Hepatocyte (in vitro differentiated cells): ENCODE measurements around the gene EML6. TPM values are rescaled to one million over a fixed set of nuclear protein-coding genes. Genes with fewer than 3 reads are reported as not detected.

ENCODE experiments used
- DNase-seq: peaks from one replicate; pipeline ENCODE4 v3.0.0-alpha.2; 2016; ENCODE audit warnings: low spot score
- H2AFZ ChIP-seq: fragments of 200-600 bp; sonication (generic); 2 replicates; pipeline ENCODE4 v1.6.0; 2016; ENCODE audit warnings: antibody characterized with exemption, mild to moderate bottlenecking
- H3K27ac ChIP-seq: fragments of 200-600 bp; sonication (generic); 2 replicates; pipeline ENCODE4 v1.5.1; 2016; ENCODE audit warnings: mild to moderate bottlenecking
- H3K27me3 ChIP-seq: fragments of 200-600 bp; sonication (generic); 2 replicates; pipeline ENCODE4 v1.6.1; 2016
- H3K36me3 ChIP-seq: fragments of 200-600 bp; sonication (generic); replicated peaks from 2 replicates; pipeline ENCODE4 v1.5.1; 2016; ENCODE audit warnings: low read depth; ENCODE audit not compliant: insufficient read depth
- H3K4me1 ChIP-seq: fragments of 200-600 bp; sonication (generic); 2 replicates; pipeline ENCODE4 v1.5.1; 2016; ENCODE audit warnings: mild to moderate bottlenecking, moderate library complexity; ENCODE audit not compliant: insufficient read depth
- H3K4me2 ChIP-seq: fragments of 200-600 bp; sonication (generic); 2 replicates; pipeline ENCODE4 v1.6.0; 2016
- H3K4me3 ChIP-seq: fragments of 200-600 bp; sonication (generic); 2 replicates; pipeline ENCODE4 v1.5.1; 2016; ENCODE audit warnings: mild to moderate bottlenecking
- H3K79me2 ChIP-seq: fragments of 200-600 bp; sonication (generic); 2 replicates; pipeline ENCODE4 v1.6.0; 2017; ENCODE audit warnings: mild to moderate bottlenecking
- H3K9me2 ChIP-seq: fragments of 200-600 bp; sonication (generic); replicated peaks from 2 replicates; pipeline ENCODE4 v1.6.0; 2017; ENCODE audit warnings: mild to moderate bottlenecking; ENCODE audit not compliant: insufficient read depth
- H3K9me3 ChIP-seq: fragments of 200-600 bp; sonication (generic); 2 replicates; pipeline ENCODE4 v1.5.1; 2016; ENCODE audit warnings: low read depth, mild to moderate bottlenecking
- H4K20me1 ChIP-seq: fragments of 200-600 bp; sonication (generic); 2 replicates; pipeline ENCODE4 v1.6.0; 2016; ENCODE audit warnings: mild to moderate bottlenecking; ENCODE audit not compliant: insufficient read depth, poor library complexity, severe bottlenecking
- CTCF ChIP-seq: fragments of 200-600 bp; sonication (generic); IDR thresholded peaks from 2 replicates; pipeline ENCODE4 v1.5.1; 2016; ENCODE audit warnings: antibody characterized with exemption, mild to moderate bottlenecking; ENCODE audit not compliant: poor library complexity
- EZH2 ChIP-seq: fragments of 200-600 bp; sonication (generic); IDR thresholded peaks from 2 replicates; pipeline ENCODE4 v1.6.1; 2016; ENCODE audit warnings: antibody characterized with exemption, mild to moderate bottlenecking, borderline replicate concordance
- EZH2phosphoT487 ChIP-seq: fragments of 200-600 bp; sonication (generic); IDR thresholded peaks from one replicate; pipeline ENCODE4 v1.6.1; 2018; ENCODE audit warnings: antibody characterized with exemption, mild to moderate bottlenecking, low read depth, moderate library complexity; ENCODE audit not compliant: unreplicated experiment, severe bottlenecking
- WGBS: methylation state at CpG from one replicate; pipeline ENCODE4 v1.1.6; 2016; ENCODE audit warnings: low lambda C conversion rate; ENCODE audit errors: missing lambda C conversion rate; 5-methylcytosine and 5-hydroxymethylcytosine counted together
- polyA plus RNA-seq: library from polyadenylated mRNA; unstranded; fragments of >200 nt; fragmentation: Nextera tagmentation; extraction: Ambion mirVana; gene quantifications from 2 replicates; pipeline ENCODE4 v1.2.1, GENCODE V29; 2016
- total RNA-seq: library from RNA; depleted of rRNA; stranded (reverse); fragments of >200 nt; gene quantifications from 2 replicates; pipeline ENCODE4 v1.2.3, GENCODE V29; 2014

The EML6 gene
- total and polyA plus RNA-seq, 2 experiments from 2014 or later, result 1.9 to 4.0 TPM

DNA sequence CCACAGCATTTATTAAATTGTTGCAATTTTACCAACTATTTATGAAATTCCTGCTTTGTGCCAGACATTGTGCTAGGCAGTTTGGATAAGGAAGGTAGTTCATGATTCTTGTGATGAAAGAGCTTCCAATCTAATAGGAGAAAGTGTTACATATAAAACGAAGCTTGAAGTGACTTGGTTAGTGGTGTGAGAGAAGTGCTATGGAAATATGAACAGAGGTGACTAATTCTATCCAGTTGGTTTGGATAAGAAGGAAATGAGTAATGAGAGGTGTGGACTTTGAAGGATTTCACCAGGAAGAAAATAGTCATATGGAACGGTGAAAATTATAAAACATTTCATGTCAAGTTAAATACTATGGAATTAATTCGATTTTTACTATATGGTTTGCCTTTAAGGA is 48.6 kb downstream of the EML6 start:
- Histone ChIP-seq H3K4me1 (no peaks in the 10 kb centered on the region), H3K4me2 (no peak overlapping the region), H3K9me3 (no peaks in the 10 kb centered on the region), H2AFZ (no peak overlapping the region), H4K20me1 (no peaks in the 10 kb centered on the region), H3K27ac (no peak overlapping the region), H3K36me3 (no peaks in the 10 kb centered on the region), H3K9me2 (no peaks in the 10 kb centered on the region), H3K27me3 (no peaks in the 10 kb centered on the region), H3K4me3 (no peak overlapping the region), H3K79me2 (no peaks in the 10 kb centered on the region)
- no peak for DNase-seq
- WGBS, result 89% methylated on average over 3 of the region's 3 CpGs
- TF ChIP-seq EZH2phosphoT487, result no peak
- TF ChIP-seq CTCF, result no peak
- TF ChIP-seq EZH2, result no peak

- H3K4me2 ChIP-seq, result no peak overlapping the region
- no peaks in the 10 kb centered on the region for H3K79me2 ChIP-seq
- no peak overlapping the region for H3K27ac ChIP-seq
- H3K4me1 ChIP-seq, result no peaks in the 10 kb centered on the region
- H3K27me3 ChIP-seq, result no peaks in the 10 kb centered on the region
- H4K20me1 ChIP-seq, result no peaks in the 10 kb centered on the region
- H2AFZ ChIP-seq, result no peak overlapping the region
- H3K9me2 ChIP-seq, result no peaks in the 10 kb centered on the region
- no peaks in the 10 kb centered on the region for H3K9me3 ChIP-seq
- H3K36me3 ChIP-seq, result no peaks in the 10 kb centered on the region
- no peak for TF ChIP-seq CTCF
- no peak for TF ChIP-seq EZH2
- no peak for TF ChIP-seq EZH2phosphoT487
- DNase-seq, result no peak
- WGBS, result 85% methylated on average over 4 of the region's 4 CpGs
- no peak overlapping the region for H3K4me3 ChIP-seq
Observed at GRCh38 chr2:54772531-54772930, 49.1 kb downstream of the EML6 start.

- WGBS, result 94% methylated on average over 3 of the region's 3 CpGs
- TF ChIP-seq EZH2 (no peak), CTCF (no peak), EZH2phosphoT487 (no peak)
- Histone ChIP-seq H3K9me3 (no peaks in the 10 kb centered on the region), H3K4me2 (no peak overlapping the region), H2AFZ (no peak overlapping the region), H3K27me3 (no peaks in the 10 kb centered on the region), H4K20me1 (no peaks in the 10 kb centered on the region), H3K9me2 (no peaks in the 10 kb centered on the region), H3K79me2 (no peaks in the 10 kb centered on the region), H3K4me1 (no peaks in the 10 kb centered on the region), H3K4me3 (no peak overlapping the region), H3K36me3 (no peaks in the 10 kb centered on the region), H3K27ac (no peak overlapping the region)
- no peak for DNase-seq
Observed at GRCh38 chr2:54773233-54773632, 49.8 kb downstream of the EML6 start.

DNA sequence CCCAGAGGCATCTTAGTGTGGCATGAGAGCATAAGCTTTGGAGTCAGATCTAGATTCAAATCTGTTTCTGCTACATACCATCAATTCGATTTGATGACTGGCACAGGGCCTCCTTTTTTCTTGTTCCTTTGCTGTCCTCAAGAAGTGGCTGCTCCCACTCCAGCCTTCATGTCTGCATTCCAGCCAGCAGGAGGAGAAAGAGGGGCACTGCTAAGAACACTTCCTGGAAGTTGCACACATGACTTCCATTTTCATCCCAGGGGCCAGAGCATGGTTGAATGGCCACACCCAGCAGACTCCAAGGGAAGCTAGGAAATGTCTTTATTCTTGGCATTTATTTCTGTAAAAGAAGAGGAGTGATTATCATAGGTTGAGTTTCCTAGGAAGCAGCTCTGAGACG is 50.4 kb downstream of the EML6 start:
- Histone ChIP-seq H3K9me2 (no peaks in the 10 kb centered on the region), H3K4me1 (no peaks in the 10 kb centered on the region), H3K9me3 (no peaks in the 10 kb centered on the region), H3K36me3 (no peaks in the 10 kb centered on the region), H3K4me2 (no peak overlapping the region), H2AFZ (no peak overlapping the region), H3K4me3 (no peak overlapping the region), H3K27ac (no peak overlapping the region), H3K27me3 (no peaks in the 10 kb centered on the region), H4K20me1 (no peaks in the 10 kb centered on the region), H3K79me2 (no peaks in the 10 kb centered on the region)
- no peak for DNase-seq
- WGBS, result 94% methylated on average over 2 of the region's 2 CpGs
- TF ChIP-seq CTCF (peak; percentile 14), EZH2 (no peak)
